VCaP (cell line): ENCODE measurements around the gene VPS8.

Experiments
- H3K27ac ChIP-seq: fragments of 450-650 bp; 2 replicates; pipeline ENCODE4 v1.5.1; 2017
- TF ChIP-seq, protein P1 (sequence below): fragments of 450-650 bp; conservative IDR thresholded peaks from 2 replicates; pipeline ENCODE4 v1.5.1; 2017; ENCODE audit warnings: mild to moderate bottlenecking, moderate library complexity

The VPS8 gene

DNA sequence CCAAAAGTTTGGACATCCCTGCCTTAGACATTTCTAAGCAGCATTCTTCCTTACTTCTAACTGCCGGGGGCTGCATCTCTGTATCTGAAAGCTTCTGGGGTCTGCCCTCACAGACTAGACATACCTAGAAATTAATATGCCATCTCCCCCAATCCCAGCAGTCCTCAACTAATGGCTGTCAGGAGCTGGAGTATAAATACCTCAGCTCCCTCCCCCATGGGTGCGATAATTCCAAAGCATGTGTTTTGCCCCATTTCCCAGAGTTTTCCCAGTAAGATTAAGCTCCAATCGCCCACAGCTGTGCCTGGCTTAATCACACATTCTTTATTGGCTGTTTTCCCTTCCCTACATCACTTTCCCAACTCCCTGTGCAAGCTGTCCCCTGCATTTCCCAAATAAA, 13.8 kb upstream of the VPS8 start:
- TF ChIP-seq, protein P1, sequence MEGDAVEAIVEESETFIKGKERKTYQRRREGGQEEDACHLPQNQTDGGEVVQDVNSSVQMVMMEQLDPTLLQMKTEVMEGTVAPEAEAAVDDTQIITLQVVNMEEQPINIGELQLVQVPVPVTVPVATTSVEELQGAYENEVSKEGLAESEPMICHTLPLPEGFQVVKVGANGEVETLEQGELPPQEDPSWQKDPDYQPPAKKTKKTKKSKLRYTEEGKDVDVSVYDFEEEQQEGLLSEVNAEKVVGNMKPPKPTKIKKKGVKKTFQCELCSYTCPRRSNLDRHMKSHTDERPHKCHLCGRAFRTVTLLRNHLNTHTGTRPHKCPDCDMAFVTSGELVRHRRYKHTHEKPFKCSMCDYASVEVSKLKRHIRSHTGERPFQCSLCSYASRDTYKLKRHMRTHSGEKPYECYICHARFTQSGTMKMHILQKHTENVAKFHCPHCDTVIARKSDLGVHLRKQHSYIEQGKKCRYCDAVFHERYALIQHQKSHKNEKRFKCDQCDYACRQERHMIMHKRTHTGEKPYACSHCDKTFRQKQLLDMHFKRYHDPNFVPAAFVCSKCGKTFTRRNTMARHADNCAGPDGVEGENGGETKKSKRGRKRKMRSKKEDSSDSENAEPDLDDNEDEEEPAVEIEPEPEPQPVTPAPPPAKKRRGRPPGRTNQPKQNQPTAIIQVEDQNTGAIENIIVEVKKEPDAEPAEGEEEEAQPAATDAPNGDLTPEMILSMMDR = no peak
- H3K27ac ChIP-seq = no peak overlapping the region

DNA sequence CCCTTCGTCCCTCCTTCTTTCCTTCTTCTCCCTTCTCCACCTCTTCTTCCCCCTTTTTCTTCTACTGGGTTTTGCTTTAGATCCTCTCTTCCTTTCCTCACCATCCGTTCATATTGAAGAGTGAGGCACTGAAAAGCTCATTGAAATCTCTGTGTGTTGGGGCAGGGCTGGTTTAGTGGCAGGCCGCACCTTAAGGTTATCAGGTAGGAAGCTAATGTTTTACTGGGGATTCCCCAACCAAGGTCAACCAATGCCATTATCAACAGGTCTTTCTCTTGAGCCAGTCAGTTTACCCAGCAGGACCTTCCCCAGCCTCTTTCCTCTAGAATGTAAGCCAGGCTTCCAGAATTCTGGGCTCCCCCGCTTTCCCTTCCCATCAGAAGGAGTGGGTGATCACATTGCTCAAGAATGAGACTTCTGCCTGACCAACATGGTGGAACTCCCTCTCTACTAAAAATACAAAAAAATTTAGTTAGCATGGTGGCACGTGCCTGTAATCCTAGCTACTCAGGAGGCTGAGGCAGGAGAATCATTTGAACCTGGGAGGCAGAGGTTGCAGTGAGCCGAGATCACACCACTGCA, 11.5 kb upstream of the VPS8 start:
- TF ChIP-seq, protein P1 = no peak
- H3K27ac ChIP-seq = no peak overlapping the region

DNA sequence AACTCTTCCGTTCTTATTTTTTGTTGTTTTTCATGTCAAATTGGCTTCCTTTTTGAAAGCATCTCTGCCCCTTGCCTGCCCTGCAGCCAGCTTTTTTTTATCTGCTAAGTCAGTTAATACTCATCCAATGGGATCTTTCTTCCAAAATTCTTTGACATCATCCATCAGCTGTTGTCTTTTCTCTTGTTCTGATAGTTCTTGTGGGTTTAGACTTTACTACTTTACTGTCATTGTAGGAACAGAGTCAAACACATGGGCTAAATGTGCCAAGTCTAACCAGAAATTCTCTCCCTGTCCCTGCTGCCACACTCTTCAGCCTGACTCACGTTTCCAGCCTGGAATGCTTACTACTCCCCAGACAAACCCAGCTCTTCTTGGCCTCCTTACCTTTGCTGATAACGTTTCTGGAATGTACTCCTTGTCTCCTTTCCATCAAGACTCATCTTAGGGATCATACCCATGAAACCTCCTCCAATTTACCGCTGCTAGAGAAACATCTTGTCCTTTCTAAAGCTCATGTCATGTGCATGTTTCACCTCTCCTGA, 10.7 kb upstream of the VPS8 start:
- H3K27ac ChIP-seq = no peak overlapping the region
- TF ChIP-seq, protein P1 = no peak

DNA sequence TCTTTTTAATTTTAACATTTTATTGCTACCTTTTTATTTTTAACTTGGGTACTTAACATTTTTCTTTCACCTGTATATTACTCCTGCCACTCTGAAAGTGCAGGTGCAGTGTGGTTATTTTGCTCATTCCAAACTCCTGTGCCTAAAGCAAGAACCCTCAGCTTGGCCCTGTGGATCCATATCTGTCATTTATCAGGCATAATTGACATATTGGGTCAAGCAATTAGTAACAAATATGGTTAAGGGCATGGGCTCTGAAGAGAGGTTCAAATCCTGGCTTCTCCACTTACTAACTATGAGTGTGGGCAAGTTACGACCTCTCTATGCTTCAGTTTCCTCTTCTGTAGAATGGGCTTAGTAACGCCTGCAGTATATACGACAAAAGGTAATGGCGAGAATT, 9.8 kb upstream of the VPS8 start:
- TF ChIP-seq, protein P1 = no peak
- H3K27ac ChIP-seq = no peak overlapping the region

GRCh38 chr3:184804801-184805200, 7.2 kb upstream of the VPS8 start:
- H3K27ac ChIP-seq = peak overlapping the region; percentile 55
- TF ChIP-seq, protein P1 = no peak

DNA sequence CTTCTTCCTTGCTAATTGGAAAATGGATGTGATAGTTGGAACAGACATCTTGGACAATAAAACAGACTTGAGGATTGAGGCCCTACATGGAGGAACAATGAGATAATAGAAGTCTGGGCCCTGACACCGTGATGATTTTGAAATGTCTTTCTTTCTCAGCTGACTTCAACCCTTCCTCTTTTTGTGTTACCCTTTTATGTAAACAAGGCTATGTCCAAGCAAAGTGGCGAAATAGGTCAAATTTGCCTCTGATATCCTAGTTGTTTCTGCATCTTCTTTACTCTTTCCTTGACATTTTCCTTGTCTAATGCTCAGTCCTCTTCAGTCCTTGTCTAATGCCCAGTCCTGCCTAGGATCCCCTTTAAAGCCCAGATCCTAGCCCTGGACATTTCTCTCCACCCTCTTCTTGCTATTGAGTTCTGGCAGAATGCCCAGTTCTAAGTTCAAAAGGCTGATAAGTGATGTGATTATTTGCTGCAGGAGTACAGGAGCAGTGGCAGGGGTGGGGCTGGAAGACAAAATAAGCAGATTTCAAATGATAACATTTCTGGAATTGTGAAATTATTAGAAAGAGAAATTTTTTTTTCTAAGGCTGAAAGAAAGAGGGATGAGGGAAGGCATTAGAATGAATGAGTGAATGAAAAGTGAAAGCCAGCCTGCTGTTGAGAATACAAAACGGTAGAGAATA, 6.5 kb upstream of the VPS8 start:
- peak overlapping the region; percentile 55 for H3K27ac ChIP-seq
- TF ChIP-seq, protein P1 = no peak

DNA sequence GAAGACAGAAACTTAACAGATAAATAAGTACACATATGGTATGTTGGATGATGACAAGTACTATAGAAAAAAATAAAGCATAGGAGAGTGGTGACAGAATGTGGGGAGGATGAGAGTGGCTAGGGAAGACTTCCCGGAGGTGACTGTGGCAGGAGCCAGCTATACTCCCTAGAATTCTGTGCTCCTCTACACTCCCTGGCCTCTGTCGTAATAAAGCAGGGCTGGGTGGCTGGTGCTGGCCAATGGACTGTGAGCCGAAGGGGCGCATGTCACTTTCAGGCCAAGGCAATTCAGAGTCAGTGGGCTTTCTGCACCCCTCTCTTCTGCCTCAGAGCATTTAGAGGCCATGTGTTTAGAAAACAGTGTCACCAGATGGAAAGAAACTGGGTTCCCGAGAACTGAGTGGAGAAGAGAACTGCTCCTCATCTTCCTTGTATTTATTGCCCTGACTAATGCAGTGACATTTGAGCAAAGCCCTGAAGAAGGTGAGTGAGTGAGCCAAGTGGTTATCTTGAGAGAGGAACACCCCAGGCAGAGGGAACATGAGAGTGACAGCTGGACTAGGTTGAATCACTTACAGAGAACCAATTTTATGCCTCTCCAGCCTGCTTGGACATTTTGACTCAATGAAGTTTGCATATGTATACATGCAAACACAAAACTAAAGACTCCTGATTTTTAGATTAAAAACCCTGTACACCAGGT, 5.2 kb upstream of the VPS8 start:
- H3K27ac ChIP-seq = peak overlapping the region; percentile 55
- TF ChIP-seq, protein P1 = no peak
